ENCODE results near the gene GREB1. TPM values are rescaled to one million over a fixed set of nuclear protein-coding genes. Genes with fewer than 3 reads are reported as not detected.

The GREB1 gene
- total and polyA plus RNA-seq, 2 of the 13 experiments (the other 11 are each of a cell fraction or from before 2014, with no cell fraction given), result 31.3 to 61.2 TPM

DNA sequence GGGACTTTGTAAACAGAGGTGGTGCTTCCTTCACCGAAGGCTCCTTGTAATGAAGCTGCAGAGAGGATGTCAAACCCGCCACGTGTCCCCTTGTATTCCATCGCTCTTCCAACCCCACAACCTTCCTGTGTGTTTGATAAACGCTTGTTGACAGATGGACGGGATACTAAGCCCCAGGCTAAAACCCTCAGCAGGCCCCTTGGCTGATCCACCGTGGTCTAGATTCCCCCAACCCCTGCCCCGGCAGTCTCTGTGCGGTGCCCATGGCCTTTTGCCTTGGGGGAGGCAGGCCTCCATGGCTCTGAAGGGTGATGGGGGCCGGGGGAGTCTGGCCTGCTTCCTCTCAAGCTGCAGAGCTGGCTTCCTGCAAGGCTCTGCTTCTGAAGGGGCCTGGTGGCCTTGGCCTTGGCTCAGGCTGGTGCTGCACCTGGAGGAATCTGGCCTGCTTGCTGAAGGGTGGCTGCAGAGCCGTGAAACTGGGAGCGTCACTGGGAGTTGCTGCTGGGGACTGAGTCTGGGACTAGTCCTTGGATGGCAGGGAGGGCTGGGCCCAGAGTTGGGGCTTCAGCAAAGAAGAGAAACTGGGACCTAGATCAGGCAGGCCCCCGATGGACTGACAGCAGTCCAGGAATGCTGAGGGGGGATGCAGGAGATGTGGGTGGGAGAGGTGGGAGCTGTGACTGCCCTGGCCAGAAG is 145.8 kb downstream of the GREB1 start:
- ChIA-PET POLR2A (interaction anchor here (1.2 to 1.9 kb wide), 4 partner anchors 19 to 180 kb away, joined by 3 to 8 read pairs (median 6); partner anchors contain the start of gene LPIN1), CTCF (ENCODE audit: low intra/inter-chr PET ratio, low total read pairs) (no interaction called here)
- H3K36me3 ChIP-seq (replicated peaks in 1 of 2; ENCODE audit: control insufficient read depth in 1 of 2, insufficient read depth in 2 of 2, low read length in 2 of 2), result no peaks in the 10 kb centered on the region
- H4K20me1 ChIP-seq (ENCODE audit: insufficient read depth, low read length), result no peaks in the 10 kb centered on the region
- no TSS peak for BruUV-seq (replicated peaks)
- no peaks in the 10 kb centered on the region for H3K9me3 ChIP-seq (ENCODE audit: low read length)
- H3K27ac ChIP-seq (ENCODE audit: extremely low read length, insufficient read depth, low read length), result no peak overlapping the region
- peaks cover 3 to 50% of the 10 kb centered on the region in 2 experiments; a peak in 3 of 5 replicates for H3K27me3 ChIP-seq (ENCODE audit: control insufficient read depth in 1 of 2, insufficient read depth in 2 of 2, low read length in 2 of 2)
- H3K4me1 ChIP-seq (ENCODE audit: insufficient read depth, low read length), result peaks cover 52% of the 10 kb centered on the region
- FAIRE-seq, result no peak
- no peak overlapping the region for H3K9ac ChIP-seq (ENCODE audit: insufficient read depth, low read depth, low read length)
- ATAC-seq, result peak; percentile 2
- peak overlapping the region; percentile 87 for H3K4me2 ChIP-seq (ENCODE audit: low read depth, low read length)
- intact Hi-C loops (cut with micrococcal nuclease; ENCODE audit: unreplicated experiment) (loop anchor here (5.0 to 10.0 kb wide), 2 partner anchors 95 to 257 kb away; no protein-coding TSS in a partner anchor), in situ Hi-C loops (cut with HindIII; ENCODE audit: extremely low pct_ligation_motif_present, low pct_unique_long_range_greater_than_20kb) (no loop called here)
- DNase-seq (ENCODE audit: low spot score), result no peak
- H3K79me2 ChIP-seq (ENCODE audit: insufficient read depth, low read length), result no peaks in the 10 kb centered on the region
- H3K4me3 ChIP-seq (replicated peaks in 1 of 3; ENCODE audit: insufficient read depth in 1 of 3, low read depth in 2 of 3, low read length in 3 of 3), result peak overlapping the region in 1 of 3 experiments; percentile 66; a peak in 1 of 6 replicates
- no peak overlapping the region for H2AFZ ChIP-seq (ENCODE audit: low read length)
- 45% methylated on average over 12 of the region's 13 CpGs for WGBS (ENCODE audit: low lambda C conversion rate)
- TF ChIP-seq PBX2 (CRISPR knock-in tag; IDR thresholded peaks at IDR 0.05) (no peak), MAFG (CRISPR knock-in tag; IDR thresholded peaks at IDR 0.05) (no peak), FOXO1 (CRISPR knock-in tag; IDR thresholded peaks at IDR 0.05) (no peak), MXD3 (CRISPR knock-in tag; IDR thresholded peaks at IDR 0.05) (0 out of 2 replicates have a peak, but pooled peaks have one; percentile 11), JDP2 (CRISPR knock-in tag; IDR thresholded peaks at IDR 0.05; ENCODE audit: borderline replicate concordance) (no peak), ZNF841 (CRISPR knock-in tag; IDR thresholded peaks at IDR 0.05; ENCODE audit: borderline replicate concordance) (no peak), ZNF558 (CRISPR knock-in tag; IDR thresholded peaks at IDR 0.05; ENCODE audit: borderline replicate concordance) (no peak), MYC (CRISPR knock-in tag; IDR thresholded peaks at IDR 0.05; ENCODE audit: borderline replicate concordance) (0 out of 2 replicates have a peak, but pooled peaks have one; percentile 11), HNRNPL (IDR thresholded peaks at IDR 0.05; ENCODE audit: low read depth, low read length) (no peak), ZFP36L1 (CRISPR knock-in tag; IDR thresholded peaks at IDR 0.05) (no peak), DNMT1 (CRISPR knock-in tag; IDR thresholded peaks at IDR 0.05) (no peak), SYNCRIP (IDR thresholded peaks at IDR 0.05; ENCODE audit: insufficient read depth, low read depth, low read length) (no peak), ATF2 (CRISPR knock-in tag; IDR thresholded peaks at IDR 0.05) (no peak), KLF12 (CRISPR knock-in tag; IDR thresholded peaks at IDR 0.05; ENCODE audit: borderline replicate concordance) (no peak), ZNF891 (CRISPR knock-in tag; IDR thresholded peaks at IDR 0.05) (peak; percentile 23; the same call in 1 of the 2 replicates), NAIF1 (CRISPR knock-in tag; IDR thresholded peaks at IDR 0.05; ENCODE audit: borderline replicate concordance) (no peak), NR2F6 (IDR thresholded peaks at IDR 0.05) (no peak), NR2F6 (CRISPR knock-in tag; IDR thresholded peaks at IDR 0.05) (no peak), ZNF691 (CRISPR knock-in tag; IDR thresholded peaks at IDR 0.05; ENCODE audit: borderline replicate concordance, low read depth) (0 out of 2 replicates have a peak, but pooled peaks have one; percentile 21)
- TF ChIP-seq, protein P1, sequence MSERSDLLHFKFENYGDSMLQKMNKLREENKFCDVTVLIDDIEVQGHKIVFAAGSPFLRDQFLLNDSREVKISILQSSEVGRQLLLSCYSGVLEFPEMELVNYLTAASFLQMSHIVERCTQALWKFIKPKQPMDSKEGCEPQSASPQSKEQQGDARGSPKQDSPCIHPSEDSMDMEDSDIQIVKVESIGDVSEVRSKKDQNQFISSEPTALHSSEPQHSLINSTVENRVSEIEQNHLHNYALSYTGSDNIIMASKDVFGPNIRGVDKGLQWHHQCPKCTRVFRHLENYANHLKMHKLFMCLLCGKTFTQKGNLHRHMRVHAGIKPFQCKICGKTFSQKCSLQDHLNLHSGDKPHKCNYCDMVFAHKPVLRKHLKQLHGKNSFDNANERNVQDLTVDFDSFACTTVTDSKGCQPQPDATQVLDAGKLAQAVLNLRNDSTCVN (CRISPR knock-in tag; IDR thresholded peaks at IDR 0.05; ENCODE audit: borderline replicate concordance), result no peak

Data from HepG2 (cell line).